DMS 273 (cell line): ENCODE results near the gene RSPH3.
A peak's percentile ranks its signal among the peaks of the same experiment; 100 is the strongest.
"Not testable (repeated sequence)": the region's sequence is repeated elsewhere in the genome, so short reads cannot be mapped to it uniquely, and the experiment has no call there.

Experiments
- DNase-seq: peaks from one replicate; lab custom pipeline; 2025; ENCODE audit not compliant: unreplicated experiment; lab: John Stamatoyannopoulos, UW

Gene RSPH3

DNA sequence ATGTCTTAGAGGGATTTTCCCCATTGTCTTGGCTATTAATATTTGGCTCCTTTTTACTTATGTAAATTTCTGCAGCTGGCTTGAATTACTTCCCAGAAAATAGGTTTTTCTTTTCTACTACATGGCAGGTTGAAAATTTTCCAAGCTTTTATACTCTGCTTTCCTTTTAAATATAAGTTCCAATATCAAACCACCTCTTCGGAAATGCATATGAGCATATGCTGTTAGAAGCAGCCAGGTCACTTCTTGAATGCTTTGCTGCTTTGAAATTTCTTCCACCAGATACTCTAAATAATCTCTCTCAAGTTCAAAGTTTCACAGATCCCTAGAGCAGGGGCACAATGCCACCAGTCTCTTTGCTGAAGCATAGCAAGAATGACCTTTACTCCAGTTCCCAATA lies 25.2 kb upstream of the RSPH3 start:
- DNase-seq, result not testable (repeated sequence)

DNA sequence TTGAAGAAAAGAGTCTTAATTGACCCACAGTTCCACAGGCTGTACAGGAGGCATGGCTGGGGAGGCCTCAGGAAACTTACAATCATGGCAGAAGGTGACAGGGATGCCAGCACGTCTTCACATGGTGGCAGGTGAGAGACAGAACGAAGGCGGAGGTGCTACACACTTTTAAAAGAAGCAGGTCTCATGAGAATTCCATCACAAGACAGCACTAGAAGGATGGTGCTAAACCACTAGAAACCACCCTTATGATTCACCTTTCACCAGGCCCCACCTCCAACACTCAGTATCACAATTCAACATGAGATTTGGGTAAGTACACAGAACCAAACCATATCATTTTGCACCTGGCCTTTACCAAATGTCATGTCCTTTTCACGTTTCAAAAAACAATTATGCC lies 23.9 kb upstream of the RSPH3 start:
- no peak for DNase-seq

- DNase-seq, result no peak
These were observed 20.0 kb upstream of the RSPH3 start for GRCh38 chr6:159020011-159020410.

GRCh38 chr6:159017757-159018559 lies 18.0 kb upstream of the RSPH3 start:
- no peak for DNase-seq

- DNase-seq, result no peak
These were observed 14.4 kb upstream of the RSPH3 start for GRCh38 chr6:159014406-159014805.

DNA sequence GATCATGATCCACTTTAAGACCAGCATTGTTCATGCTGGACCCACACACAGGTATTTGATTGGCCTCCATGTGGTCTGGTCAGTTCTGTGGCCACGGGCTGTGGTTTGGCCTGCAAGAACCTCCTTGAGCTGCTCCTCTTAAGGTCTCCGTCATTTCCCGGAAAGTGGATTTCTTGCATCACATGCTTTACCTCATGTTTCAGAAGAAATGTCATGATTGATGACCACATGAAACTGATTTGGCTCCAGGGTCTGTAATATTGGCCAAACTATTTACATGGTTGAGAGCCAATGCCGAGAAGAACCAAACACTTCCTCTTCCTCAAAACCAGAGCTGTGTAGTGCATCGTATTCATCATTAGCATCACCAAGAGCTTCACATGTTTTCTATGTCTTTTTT lies 13.2 kb upstream of the RSPH3 start:
- DNase-seq, result no peak

GRCh38 chr6:159012201-159012600 lies 12.2 kb upstream of the RSPH3 start:
- no peak for DNase-seq

- DNase-seq, result not testable (repeated sequence)
These were observed 10.1 kb upstream of the RSPH3 start for GRCh38 chr6:159010037-159010612.

DNA sequence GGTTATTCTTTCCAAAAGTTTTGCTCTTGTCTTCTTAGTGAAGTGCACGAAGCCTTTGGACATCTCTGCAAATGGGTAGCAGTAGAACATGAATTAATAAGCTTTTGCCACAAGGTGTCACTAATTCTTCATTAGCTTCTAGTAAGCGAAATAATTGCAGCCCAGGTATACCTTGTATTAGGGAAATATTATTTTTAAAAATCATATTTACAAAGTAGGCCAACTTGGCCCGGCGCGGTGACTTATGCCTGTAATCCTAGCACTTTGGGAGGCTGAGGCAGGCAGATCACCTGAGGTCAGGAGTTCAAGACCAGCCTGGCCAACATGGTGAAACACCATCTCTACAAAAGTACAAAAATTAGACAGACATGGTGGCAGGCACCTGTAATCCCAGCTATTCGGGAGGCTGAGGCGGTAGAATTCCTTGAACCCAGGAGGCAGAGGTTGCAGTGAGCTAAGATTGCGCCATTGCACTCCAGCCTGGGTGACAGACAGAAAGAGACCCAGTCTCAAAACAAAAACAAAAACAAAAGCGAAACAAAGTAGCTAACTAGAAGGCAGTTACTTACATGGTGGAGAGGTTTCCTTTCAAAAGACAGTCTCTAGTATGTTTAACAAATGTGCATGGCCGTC lies 8.8 kb upstream of the RSPH3 start:
- DNase-seq, result peak; percentile 71

GRCh38 chr6:159007510-159007909 lies 7.5 kb upstream of the RSPH3 start:
- no peak for DNase-seq

- no peak for DNase-seq
These were observed 5.4 kb upstream of the RSPH3 start for GRCh38 chr6:159005436-159005835.

DNA sequence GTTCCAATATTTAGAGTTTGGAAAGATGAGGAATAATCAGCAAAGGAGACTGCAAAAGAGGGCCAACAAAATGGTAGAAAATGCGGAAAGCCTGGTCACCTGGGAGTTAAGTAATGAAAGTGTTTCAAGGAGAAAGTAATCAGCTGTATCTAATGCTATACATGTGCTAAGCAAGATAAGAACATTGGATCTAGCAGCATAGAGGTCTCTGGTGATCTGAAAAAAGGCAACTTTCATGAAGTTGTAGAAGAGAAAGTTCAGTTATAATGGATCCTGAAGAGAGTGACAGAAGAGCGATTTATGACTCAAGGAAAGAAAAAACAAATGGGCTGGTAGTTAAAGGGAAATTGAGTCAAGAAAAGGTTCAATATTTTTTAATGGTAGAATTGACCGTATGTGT lies 4.6 kb upstream of the RSPH3 start:
- DNase-seq, result no peak

- DNase-seq, result no peak
These were observed 2.6 kb upstream of the RSPH3 start for GRCh38 chr6:159002432-159003155.

DNA sequence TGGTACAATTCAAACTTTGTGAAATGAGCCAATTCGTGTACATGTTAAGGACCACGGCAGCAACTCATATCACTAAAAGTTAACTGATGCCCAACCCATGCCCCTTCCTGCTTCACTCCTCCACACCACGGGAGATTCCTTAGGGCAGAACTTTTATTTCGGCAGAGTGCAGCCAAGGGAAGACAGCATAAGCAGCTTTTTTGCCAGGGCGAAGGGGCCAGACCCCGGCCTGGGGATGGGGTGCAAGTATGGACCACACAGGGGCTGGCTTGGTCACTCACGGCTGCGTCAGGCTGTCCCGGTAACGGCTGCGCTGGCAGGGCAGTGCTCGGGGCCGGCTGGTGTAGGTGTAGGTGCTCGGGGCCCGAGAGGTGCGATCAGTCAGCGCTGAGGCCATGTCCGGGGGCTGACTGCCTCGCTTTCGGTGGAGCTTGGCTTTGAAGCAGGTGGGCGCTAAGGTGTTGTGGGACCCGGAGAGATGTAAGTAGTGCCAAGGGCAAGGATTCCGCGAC lies 792 bp downstream of the RSPH3 start:
- peak; percentile 59 for DNase-seq

- no peak for DNase-seq
These were observed 3.1 kb downstream of the RSPH3 start for GRCh38 chr6:158996856-158997255.

DNA sequence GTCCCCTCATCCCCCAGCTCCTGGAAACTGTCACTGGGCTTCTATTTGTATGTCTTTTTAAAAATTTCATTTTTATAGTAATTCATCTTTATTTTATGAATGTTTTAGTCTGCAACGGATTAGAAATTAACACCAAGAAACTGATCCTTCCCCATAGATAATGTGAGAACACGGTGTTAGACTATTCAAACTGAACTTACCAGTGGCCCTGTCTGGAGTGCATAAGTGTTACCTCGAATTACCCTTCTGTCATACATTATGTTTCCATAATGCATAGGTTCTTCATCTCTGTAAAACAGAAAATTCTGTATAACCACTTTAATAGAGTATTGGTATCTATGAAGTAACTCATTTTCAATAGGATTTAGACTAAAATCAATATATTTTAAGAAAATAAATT lies 6.4 kb downstream of the RSPH3 start:
- DNase-seq, result no peak

DNA sequence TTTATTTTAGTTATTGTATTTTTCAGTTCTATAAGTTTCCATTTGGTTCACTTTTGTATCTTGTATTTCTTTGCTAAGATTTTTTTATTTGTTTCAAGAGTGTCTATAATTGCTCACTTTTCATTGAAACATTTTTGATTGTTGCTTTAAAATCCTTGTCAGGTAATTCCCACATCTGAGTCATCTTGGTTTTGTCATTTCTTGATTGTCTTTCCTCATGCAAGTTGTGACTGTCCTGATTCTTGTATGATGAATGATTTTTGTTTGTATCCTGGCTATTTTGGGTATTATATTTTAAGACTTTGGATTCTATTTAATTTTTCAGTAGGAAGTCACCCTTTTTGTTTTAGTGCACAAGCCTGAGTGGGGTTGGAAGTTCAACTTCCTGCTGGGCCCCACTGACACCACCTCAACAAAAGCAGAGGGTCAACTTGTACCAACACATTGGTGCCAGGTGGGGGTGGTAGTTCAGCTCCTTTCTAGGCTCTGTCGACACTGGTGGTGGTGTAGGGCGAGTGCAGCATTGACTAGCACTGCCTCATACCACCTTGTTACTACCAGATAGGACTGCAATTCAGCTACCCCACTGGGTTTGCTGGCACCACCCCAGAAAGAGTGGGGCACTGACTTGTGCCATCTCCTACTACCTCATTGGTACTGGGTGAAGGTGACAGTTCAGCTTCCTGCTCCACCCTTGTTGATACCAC lies 8.8 kb downstream of the RSPH3 start:
- no peak for DNase-seq

DNA sequence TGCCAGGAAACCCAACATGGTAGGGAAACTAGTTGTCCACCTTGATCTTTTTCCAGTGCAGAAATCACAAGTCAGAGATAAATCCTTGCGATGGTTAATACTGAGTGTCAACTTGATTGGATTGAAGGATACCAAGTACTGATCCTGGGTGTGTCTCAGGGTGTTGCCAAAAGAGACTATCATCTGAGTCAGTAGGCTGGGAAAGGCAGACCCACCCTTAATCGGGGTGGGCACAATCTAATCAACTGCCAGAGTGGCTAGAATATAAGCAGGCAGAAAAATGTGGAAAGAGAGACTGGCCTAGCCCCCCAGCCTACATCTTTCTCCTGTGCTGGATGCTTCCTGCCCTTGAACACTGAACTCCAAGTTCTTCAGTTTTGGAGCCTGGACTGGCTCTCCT lies 10.3 kb downstream of the RSPH3 start:
- not testable (repeated sequence) for DNase-seq

DNA sequence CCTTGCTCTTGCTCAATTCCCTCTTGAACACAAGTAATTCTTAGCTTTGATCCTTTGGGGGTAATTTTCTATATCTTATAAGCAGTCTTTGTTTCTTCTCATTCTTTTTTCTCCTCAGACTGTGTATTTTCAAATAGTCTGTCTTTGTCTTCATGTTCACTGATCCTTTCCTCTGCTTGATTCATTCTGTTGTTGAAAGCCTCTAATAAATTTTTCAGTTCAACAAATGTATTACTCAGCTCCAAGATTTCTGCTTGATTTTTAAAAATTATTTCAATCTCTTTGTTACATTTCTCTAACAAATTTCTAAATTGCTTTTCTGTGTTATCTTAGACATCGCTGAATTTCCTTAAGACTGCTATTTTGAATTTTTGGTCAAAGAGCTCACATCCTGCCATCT lies 11.5 kb downstream of the RSPH3 start:
- no peak for DNase-seq

DNA sequence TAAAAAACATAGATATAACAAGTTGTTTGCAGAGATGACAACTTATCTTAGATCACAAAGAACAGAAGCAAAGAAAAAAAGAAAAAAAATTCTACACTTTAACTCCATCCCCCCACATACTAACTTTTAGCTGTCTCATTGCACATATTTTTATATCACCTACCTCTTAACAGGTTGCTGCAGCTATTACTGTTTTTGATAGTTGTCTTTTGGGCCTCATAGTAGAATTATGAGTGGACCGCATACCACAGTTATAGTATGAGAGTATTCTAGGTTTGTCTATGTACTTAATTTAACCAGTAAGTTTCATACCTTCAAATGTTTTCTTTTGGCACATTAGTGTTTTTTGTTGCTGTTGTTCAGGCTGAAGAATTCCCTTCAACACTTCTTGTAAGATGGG lies 12.3 kb downstream of the RSPH3 start:
- no peak for DNase-seq

DNA sequence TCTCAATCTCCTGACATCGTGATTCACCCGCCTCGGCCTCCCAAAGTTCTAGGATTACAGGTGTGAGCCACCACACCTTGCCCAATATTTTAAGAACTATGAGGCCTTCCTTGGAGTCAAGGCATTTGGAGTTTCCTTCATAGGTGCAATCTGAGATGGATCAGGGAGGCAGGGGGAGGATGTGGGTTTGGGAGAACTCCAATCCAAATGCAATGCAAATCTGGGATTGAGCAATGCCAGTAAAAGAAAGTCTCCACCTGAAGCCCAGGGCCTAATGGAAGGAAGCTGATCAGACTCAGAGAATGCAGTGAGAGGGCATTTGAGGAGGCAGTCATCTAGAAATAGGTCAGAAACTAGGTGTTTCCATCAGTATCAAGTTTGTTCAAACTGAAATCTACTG lies 21.2 kb downstream of the RSPH3 start:
- DNase-seq, result no peak
